ENCODE results near the gene LARGE2. TPM values are rescaled to one million over a fixed set of nuclear protein-coding genes. Genes with fewer than 3 reads are reported as not detected.

LARGE2 gene
- total RNA-seq, 1 experiment from 2014 or later, result 67.6 TPM

- TF ChIP-seq CTCF (IDR thresholded peaks at IDR 0.05 in 2 of 3, conservative IDR thresholded peaks at IDR 0.05 in 1 of 3; ENCODE audit: borderline replicate concordance in 1 of 3, insufficient read depth in 1 of 3, low read depth in 2 of 3, low read length in 2 of 3), result no peak
- no peak for TF ChIP-seq MAX (IDR thresholded peaks at IDR 0.05)
- TF ChIP-seq YY1 (IDR thresholded peaks at IDR 0.05; ENCODE audit: extremely low read depth, insufficient replicate concordance, low read depth, low read length), result no peak
- TF ChIP-seq RAD21 (IDR thresholded peaks at IDR 0.05; ENCODE audit: low read depth), result no peak
Measured at GRCh38 chr11:45877221-45877620, 45.2 kb upstream of the LARGE2 start (continued).

GRCh38 chr11:45877845-45878244 lies 44.6 kb upstream of the LARGE2 start:
- ChIA-PET RAD21 (ENCODE audit: low non-redundant PET in 1 of 2, low total read pairs in 2 of 2, uncharacterized antibody in 2 of 2, unreplicated experiment in 2 of 2) (no interaction called here), POLR2A (no interaction called here), CTCF (no interaction called here)
- no peaks in the 10 kb centered on the region for H3K9me3 ChIP-seq (ENCODE audit: control insufficient read depth in 1 of 2, insufficient read depth in 1 of 2, low read depth in 1 of 2, low read length in 2 of 2)
- H3K27ac ChIP-seq (ENCODE audit: low read depth, low read length), result no peak overlapping the region
- H3K4me3 ChIP-seq (replicated peaks in 1 of 2; ENCODE audit: low read depth in 1 of 2, low read length in 2 of 2), result no peak overlapping the region
- no peaks in the 10 kb centered on the region for H4K20me1 ChIP-seq (ENCODE audit: insufficient read depth)
- H3K4me1 ChIP-seq (ENCODE audit: control insufficient read depth in 1 of 2, insufficient read depth in 2 of 2, low read length in 2 of 2), result peaks cover 25 to 33% of the 10 kb centered on the region in 2 experiments
- no TSS peak for BruUV-seq (replicated peaks)
- no peaks in the 10 kb centered on the region for H3K9me2 ChIP-seq (ENCODE audit: insufficient read depth)
- no peak for DNase-seq (ENCODE audit: low read depth, low spot score)
- peaks cover 5 to 12% of the 10 kb centered on the region in 2 experiments; a peak in 3 of 4 replicates for H3K36me3 ChIP-seq (ENCODE audit: control insufficient read depth in 1 of 2, insufficient read depth in 2 of 2, low read length in 2 of 2)
- no peaks in the 10 kb centered on the region for H3K79me2 ChIP-seq (ENCODE audit: insufficient read depth, low read length)
- no peak overlapping the region for H3K9ac ChIP-seq (ENCODE audit: low read length)
- H3K27me3 ChIP-seq (ENCODE audit: insufficient read depth, low read length), result no peaks in the 10 kb centered on the region
- H2AFZ ChIP-seq (ENCODE audit: low read depth, low read length, poor library complexity, severe bottlenecking), result no peak overlapping the region
- H3K4me2 ChIP-seq (ENCODE audit: low read length), result no peak overlapping the region
- intact Hi-C loops (cut with micrococcal nuclease), result no loop called here
- ATAC-seq, result no peak
- TF ChIP-seq CTCF (IDR thresholded peaks at IDR 0.05 in 2 of 3, conservative IDR thresholded peaks at IDR 0.05 in 1 of 3; ENCODE audit: borderline replicate concordance in 1 of 3, insufficient read depth in 1 of 3, low read depth in 2 of 3, low read length in 2 of 3), result no peak
- no peak for TF ChIP-seq FOSL1 (IDR thresholded peaks at IDR 0.05; ENCODE audit: low read depth)
- no peak for TF ChIP-seq ZBTB33 (IDR thresholded peaks at IDR 0.05; ENCODE audit: extremely low read depth, insufficient replicate concordance, low read length)
- no peak for TF ChIP-seq RAD21 (IDR thresholded peaks at IDR 0.05; ENCODE audit: low read depth)
- TF ChIP-seq MAX (IDR thresholded peaks at IDR 0.05), result no peak
- no peak for TF ChIP-seq CBX3 (IDR thresholded peaks at IDR 0.05; ENCODE audit: low read depth)
- no peak for TF ChIP-seq ELF1 (IDR thresholded peaks at IDR 0.05; ENCODE audit: borderline replicate concordance, low read depth)
- no peak for TF ChIP-seq ZNF274 (IDR thresholded peaks at IDR 0.05; ENCODE audit: low read depth, low read length)
- no peak for TF ChIP-seq POLR2AphosphoS5 (IDR thresholded peaks at IDR 0.05; ENCODE audit: low read depth, low read length)
- no peak for TF ChIP-seq EZH2phosphoT487 (IDR thresholded peaks at IDR 0.05; ENCODE audit: borderline replicate concordance)
- no peak for TF ChIP-seq POLR2A (IDR thresholded peaks at IDR 0.05; ENCODE audit: borderline replicate concordance, extremely low read depth, insufficient read depth, insufficient read length)
- no peak for TF ChIP-seq SRF (IDR thresholded peaks at IDR 0.05; ENCODE audit: low read depth)
- no peak for TF ChIP-seq EZH2 (IDR thresholded peaks at IDR 0.05)
- TF ChIP-seq ZFX (IDR thresholded peaks at IDR 0.05), result no peak

Measured in HCT116 (cell line).